Measurements from ENCODE around the gene IRF2BPL.

Gene IRF2BPL

GRCh38 chr14:77053046-77053841 is 24.7 kb upstream of the IRF2BPL start:
- DNase-seq: peak; percentile 93

GRCh38 chr14:77052281-77053044 is 24.0 kb upstream of the IRF2BPL start:
- DNase-seq: peak; percentile 60

GRCh38 chr14:77051116-77051515 is 22.6 kb upstream of the IRF2BPL start:
- no peak for DNase-seq

GRCh38 chr14:77046721-77047120 is 18.2 kb upstream of the IRF2BPL start:
- no peak for DNase-seq

- DNase-seq: no peak
Observed at GRCh38 chr14:77045238-77046162, 17.0 kb upstream of the IRF2BPL start.

GRCh38 chr14:77044783-77045237 is 16.3 kb upstream of the IRF2BPL start:
- DNase-seq: no peak

GRCh38 chr14:77043984-77044485 is 15.5 kb upstream of the IRF2BPL start:
- no peak for DNase-seq

GRCh38 chr14:77043177-77043983 is 14.9 kb upstream of the IRF2BPL start:
- DNase-seq: no peak

GRCh38 chr14:77041881-77042545 is 13.5 kb upstream of the IRF2BPL start:
- DNase-seq: no peak

GRCh38 chr14:77040741-77041653 is 12.5 kb upstream of the IRF2BPL start:
- DNase-seq: no peak

- peak; percentile 97 for DNase-seq
Observed at GRCh38 chr14:77040059-77040740, 11.7 kb upstream of the IRF2BPL start.

GRCh38 chr14:77039285-77040058 is 11.0 kb upstream of the IRF2BPL start:
- DNase-seq: no peak

- DNase-seq: peak; percentile 78
Observed at GRCh38 chr14:77037938-77038568, 9.5 kb upstream of the IRF2BPL start.

- no peak for DNase-seq
Observed at GRCh38 chr14:77037215-77037937, 8.9 kb upstream of the IRF2BPL start.

- no peak for DNase-seq
Observed at GRCh38 chr14:77036484-77037214, 8.1 kb upstream of the IRF2BPL start.

GRCh38 chr14:77035267-77035666 is 6.8 kb upstream of the IRF2BPL start:
- DNase-seq: no peak

Data from activated CD8-positive, alpha-beta memory T cell treated with anti-CD3 and anti-CD28 coated beads, Interleukin-2, amount 50 U/mL, for 48 hours (primary cell).